Kidney epithelial cell (primary cell): ENCODE data around the gene TMPRSS7. TPM values are rescaled to one million over a fixed set of nuclear protein-coding genes. Genes with fewer than 3 reads are reported as not detected.

Experiments
- DNase-seq: peaks from one replicate; pipeline ENCODE4 v3.0.0-alpha.2; 2010; ENCODE audit warnings: low read depth
- H3K27me3 ChIP-seq: 2 replicates; pipeline ENCODE4 v1.6.0; 2011; ENCODE audit warnings: low read length; ENCODE audit not compliant: control insufficient read depth, insufficient read depth
- H3K36me3 ChIP-seq: 2 replicates; pipeline ENCODE4 v1.5.1; 2011; ENCODE audit warnings: low read length; ENCODE audit not compliant: control insufficient read depth, insufficient read depth
- H3K4me3 ChIP-seq: 2 replicates; pipeline ENCODE4 v1.5.1; 2011; ENCODE audit warnings: low read depth, mild to moderate bottlenecking, control low read depth, low read length
- total RNA-seq: library from RNA; depleted of rRNA; stranded (reverse); fragments of >200 nt; gene quantifications from 2 replicates; pipeline ENCODE4 v1.2.3, GENCODE V29; 2015
- TF ChIP-seq, protein P1 (sequence below): IDR thresholded peaks from 2 replicates; pipeline ENCODE4 v1.5.1; 2011; ENCODE audit warnings: mild to moderate bottlenecking, moderate library complexity, low read length, control low read depth, inconsistent platforms; ENCODE audit not compliant: insufficient read depth, poor library complexity, severe bottlenecking

TMPRSS7 gene
- total RNA-seq, 1 donor from 2014 or later = not detected

DNA sequence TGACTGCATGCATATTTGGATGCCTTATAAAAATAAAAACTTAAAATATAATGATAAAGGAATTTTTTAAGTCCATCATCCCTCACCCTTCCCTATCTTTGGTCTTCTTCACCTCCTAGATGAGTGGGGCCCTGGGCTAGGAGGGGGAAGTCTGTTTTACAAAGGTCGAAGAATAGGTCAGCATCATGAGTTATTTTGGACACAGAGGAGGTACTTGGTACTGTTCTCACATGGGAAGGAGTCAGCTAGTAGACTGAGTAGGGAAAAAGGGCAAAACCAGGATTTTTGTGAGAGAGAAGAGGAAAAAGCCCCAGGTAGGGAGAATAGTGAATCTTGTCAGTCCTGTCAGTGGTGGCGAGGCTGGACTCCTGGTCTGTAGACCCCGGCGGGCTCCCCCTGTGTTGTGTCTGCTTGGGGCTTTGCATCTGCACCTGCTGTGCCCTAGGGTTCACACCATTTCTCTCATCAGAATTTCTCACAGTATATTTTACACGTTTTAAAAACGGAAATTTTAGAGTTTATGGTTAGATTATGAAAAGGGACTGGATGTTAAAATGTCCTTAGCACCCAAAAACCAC is 81.4 kb downstream of the TMPRSS7 start:
- Histone ChIP-seq H3K36me3 (peaks cover 4% of the 10 kb centered on the region), H3K27me3 (no peaks in the 10 kb centered on the region)
- TF ChIP-seq, protein P1, sequence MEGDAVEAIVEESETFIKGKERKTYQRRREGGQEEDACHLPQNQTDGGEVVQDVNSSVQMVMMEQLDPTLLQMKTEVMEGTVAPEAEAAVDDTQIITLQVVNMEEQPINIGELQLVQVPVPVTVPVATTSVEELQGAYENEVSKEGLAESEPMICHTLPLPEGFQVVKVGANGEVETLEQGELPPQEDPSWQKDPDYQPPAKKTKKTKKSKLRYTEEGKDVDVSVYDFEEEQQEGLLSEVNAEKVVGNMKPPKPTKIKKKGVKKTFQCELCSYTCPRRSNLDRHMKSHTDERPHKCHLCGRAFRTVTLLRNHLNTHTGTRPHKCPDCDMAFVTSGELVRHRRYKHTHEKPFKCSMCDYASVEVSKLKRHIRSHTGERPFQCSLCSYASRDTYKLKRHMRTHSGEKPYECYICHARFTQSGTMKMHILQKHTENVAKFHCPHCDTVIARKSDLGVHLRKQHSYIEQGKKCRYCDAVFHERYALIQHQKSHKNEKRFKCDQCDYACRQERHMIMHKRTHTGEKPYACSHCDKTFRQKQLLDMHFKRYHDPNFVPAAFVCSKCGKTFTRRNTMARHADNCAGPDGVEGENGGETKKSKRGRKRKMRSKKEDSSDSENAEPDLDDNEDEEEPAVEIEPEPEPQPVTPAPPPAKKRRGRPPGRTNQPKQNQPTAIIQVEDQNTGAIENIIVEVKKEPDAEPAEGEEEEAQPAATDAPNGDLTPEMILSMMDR = no peak

DNA sequence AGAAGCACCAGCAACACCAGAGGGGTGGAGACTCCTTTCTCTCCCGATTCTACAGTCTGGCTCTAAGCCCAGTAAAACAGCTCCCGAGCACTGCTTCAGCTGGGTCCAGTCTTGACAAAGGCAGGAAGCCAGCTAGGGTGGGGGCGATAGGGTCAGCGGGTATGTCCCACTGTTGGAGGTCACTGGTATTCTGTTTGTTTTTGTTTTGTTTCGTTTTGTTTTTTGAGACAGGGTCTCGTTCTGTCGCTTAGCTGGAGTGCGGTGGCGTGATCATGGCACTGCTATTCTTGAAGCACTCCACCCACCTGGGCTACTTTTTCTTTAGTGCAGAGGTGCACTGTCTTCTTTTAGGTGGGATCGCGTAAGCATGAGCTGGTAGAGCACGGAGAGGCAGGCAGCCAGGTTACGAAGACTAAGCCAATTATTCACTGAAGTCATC is 82.2 kb downstream of the TMPRSS7 start:
- peaks cover 4% of the 10 kb centered on the region for H3K36me3 ChIP-seq
- H3K27me3 ChIP-seq = no peaks in the 10 kb centered on the region
- no peak for DNase-seq
- TF ChIP-seq, protein P1 = no peak
- no peak overlapping the region for H3K4me3 ChIP-seq

More for the DNA sequence above, 81.4 kb downstream of the TMPRSS7 start:
- no peak for DNase-seq
- no peak overlapping the region for H3K4me3 ChIP-seq

DNA sequence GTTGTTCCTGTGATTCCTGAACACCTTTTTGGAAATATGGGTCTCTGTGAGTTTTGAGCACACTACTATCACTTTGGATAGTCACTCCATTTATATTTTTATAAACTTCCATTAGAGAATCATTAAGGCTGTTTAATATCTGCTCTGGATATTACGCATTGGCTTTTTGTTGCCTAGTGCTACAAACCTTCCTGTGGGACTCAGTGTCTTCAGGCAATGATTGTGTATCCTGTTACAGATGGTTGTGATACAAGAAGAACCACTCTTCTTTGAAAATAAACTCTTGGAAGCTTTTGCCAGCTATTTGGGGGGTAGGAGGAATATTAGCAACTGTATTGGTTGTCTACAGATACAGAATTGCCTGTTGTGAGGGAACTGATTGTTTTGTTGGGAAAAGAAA is 82.9 kb downstream of the TMPRSS7 start:
- DNase-seq = no peak
- H3K4me3 ChIP-seq = no peak overlapping the region
- peaks cover 4% of the 10 kb centered on the region for H3K36me3 ChIP-seq
- TF ChIP-seq, protein P1 = no peak
- H3K27me3 ChIP-seq = no peaks in the 10 kb centered on the region

DNA sequence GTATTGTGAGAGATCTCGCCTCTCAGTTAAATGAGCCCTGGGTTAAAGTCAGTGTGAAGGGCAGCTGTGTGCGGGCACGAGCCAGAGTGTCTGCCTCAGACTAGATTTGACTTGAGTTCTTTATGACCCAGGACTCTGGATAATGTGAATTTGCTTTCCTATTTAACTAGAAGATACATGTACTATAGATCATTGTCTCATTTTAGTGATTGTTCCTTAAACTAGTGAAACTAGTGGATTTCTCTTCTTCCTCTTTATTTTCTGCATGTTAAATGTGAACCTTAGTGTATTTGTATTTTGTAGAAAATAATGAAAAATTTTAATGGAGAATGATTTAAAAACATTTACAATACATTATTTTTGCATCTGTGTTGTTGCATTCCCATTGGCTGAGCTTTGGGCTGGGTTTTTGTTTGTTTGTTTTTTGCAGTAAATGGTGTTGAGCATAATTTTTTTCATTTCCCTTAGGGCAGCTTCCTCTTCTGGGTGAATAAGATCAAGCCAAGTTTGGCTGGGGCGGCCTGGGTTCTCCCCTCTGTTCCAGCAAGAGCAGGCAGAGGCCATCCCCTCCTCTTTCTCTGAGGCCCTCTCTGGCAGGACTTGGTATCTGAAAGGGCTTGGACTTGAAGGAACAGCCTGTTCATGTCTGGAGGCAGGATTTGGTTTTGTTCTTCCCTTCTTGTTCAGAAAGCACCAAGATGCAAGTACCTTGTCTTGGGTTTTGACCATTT is 83.5 kb downstream of the TMPRSS7 start:
- no peaks in the 10 kb centered on the region for H3K27me3 ChIP-seq
- H3K36me3 ChIP-seq = peaks cover 3% of the 10 kb centered on the region
- DNase-seq = no peak
- TF ChIP-seq, protein P1 = no peak
- H3K4me3 ChIP-seq = no peak overlapping the region

DNA sequence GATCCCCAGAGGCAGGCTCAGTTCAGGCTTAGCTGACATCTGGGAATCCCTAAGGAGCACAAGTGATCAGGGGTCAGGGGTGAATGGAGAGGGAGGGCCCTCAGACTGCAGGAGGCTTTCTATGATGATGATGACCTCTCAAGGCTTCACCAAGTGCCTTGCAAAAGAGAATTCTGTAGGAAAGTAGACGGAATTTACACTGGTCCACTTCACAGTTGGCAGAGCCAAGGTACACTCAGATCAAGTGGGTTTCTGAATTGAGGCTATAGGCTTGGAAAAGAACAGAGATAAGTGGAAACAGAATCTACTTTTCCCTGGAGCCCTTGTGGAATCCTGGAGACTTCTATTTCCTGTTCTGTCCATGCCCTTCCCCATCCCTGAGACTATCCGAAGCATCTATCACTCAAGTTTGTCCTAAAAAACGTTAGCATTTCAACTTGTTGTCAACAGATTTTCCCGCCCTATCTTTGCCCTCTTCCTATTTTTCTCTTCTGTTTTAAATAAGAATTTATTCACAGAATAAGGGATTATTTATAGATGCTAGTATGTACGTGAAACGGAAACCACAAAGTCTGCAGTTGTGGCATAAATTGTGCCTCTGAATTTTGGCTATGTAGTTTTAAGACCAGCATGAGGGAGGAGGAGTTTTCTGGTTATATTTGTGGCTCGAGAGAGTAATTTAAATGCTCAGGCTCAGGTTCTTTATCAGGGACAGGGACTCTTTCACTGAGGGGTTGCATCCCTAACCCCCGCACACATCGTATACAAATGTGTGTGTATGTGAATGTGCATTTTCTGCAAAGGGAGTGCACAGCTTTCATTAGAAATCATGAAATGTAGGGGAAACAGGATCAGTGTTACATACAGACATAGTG is 85.7 kb downstream of the TMPRSS7 start:
- DNase-seq = no peak
- Histone ChIP-seq H3K36me3 (peaks cover 3% of the 10 kb centered on the region), H3K27me3 (no peaks in the 10 kb centered on the region), H3K4me3 (no peak overlapping the region)
- TF ChIP-seq, protein P1 = no peak
